Nucleus accumbens (tissue), 56 donors: ENCODE results near the gene BHLHA15.

Source experiments
- DNase-seq, 56 donors: peaks; one replicate each; lab custom pipeline; 2025; lab: John Stamatoyannopoulos, UW

The BHLHA15 gene

DNA sequence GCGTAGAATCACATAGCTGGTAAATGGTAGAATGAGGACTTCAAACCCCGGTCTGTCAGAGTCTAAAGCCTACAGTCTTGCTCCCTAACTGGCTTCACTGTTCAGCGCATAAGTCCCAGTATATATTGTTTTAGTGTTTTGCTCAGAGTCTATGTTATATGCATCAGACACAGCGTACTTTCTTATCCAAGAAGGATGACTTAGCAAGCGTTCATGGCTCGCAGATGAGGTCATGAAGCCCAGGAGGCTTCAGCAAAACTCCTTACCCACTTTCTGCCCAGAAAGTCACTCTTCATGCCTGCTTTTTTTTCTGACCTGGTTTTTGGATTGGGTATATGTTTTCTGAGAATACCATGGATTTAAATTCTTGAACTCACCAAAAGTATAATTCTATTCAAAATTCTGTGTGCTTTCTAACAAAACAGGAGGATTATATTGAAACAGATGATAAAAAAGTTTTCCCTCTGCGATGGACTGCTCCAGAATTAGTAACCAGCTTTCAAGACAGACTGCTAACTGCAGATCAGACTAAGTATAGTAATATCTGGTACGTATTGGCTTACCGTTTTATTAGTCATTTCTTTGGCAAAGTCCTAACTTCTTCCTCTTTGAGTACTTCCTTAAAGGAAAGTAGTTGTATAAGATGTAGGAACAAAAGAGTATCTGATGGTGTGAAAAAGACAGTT lies 24.6 kb upstream of the BHLHA15 start:
- no peak for DNase-seq

DNA sequence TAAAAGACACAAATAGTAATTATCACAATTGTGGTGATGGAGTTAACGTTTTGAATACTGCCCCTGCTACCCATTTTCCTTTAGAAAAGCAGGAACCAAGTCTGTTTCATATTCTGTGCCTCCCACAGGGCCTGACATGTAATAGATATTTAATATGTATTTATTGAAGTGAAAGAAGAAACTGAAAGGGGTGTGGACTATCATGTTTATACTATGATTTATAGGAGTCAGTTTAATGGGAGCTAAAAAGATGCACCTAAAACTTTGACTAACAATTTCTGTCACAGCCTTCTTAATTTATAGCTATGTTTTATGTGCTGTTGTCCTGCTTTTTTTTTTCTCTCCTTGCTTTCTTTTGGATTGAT lies 24.1 kb upstream of the BHLHA15 start:
- DNase-seq = no peak

DNA sequence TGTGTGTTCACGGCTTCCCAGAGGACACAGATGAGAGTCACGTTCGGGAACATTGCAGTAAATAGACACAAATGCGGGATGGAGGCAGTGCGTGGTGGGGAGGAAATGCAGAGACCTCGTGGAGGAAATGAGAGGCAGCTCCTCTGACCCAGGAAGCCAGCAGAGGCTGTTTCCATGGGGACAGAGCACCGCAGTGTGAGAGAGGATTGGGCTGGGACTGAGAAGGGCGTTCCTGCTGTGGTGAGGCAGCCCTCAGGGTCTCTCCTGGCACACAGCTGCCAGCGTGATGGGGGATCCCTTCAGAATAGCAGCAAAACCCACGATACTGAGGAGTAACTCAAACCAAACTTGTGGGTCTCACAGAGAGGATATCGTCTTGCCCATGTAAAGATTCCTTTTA lies 21.7 kb upstream of the BHLHA15 start:
- no peak for DNase-seq

DNA sequence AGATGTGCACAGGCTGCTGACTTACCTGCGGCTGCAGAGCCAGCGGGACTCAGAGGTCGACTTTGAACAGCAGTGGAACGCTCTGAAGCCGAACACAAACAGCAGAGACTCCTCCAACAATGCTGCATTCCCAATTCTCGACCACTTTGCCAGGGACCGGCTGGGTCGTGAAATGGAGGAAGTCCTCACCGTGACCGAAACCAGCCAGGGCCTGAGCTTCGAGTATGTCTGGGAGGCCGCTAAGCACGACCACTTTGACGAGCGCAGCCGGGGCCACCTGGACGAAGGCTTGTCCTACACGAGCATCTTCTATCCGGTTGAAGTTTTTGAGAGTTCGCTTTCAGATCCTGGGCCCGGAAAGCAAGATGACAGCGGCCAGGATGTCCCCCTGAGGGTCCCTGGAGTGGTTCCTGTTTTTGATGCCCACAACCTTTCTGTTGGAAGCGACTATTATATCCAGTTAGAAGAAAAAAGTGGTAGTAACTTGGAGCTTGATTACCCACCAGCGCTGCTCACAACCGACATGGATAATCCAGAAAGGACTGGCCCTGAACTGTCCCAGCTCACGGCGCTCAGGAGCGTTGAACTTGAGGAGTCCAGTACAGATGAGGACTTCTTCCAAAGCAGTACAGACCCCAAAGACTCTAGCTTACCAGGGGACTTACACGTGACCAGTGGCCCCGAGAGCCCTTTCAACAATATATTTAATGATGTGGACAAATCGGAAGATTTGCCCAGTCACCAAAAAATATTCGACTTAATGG lies 19.4 kb upstream of the BHLHA15 start:
- no peak for DNase-seq

DNA sequence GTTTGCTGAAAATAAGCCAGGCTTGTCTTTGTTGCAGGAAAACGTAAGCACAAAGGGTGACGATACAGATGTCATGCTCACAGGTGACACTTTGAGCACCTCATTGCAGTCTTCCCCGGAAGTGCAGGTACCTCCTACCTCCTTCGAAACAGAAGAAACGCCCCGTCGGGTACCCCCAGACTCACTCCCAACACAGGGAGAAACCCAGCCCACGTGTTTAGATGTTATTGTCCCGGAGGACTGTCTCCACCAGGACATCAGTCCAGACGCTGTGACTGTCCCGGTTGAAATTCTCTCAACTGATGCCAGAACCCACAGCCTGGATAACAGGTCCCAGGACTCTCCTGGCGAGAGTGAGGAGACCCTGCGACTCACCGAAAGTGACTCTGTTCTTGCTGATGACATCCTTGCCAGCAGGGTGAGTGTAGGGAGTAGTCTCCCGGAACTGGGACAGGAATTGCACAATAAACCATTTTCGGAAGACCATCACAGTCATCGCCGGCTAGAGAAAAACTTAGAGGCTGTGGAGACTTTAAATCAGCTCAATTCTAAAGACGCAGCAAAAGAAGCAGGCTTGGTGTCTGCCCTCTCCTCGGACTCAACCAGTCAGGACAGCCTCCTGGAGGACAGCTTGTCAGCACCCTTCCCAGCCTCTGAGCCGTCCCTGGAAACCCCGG lies 18.3 kb upstream of the BHLHA15 start:
- no peak for DNase-seq

DNA sequence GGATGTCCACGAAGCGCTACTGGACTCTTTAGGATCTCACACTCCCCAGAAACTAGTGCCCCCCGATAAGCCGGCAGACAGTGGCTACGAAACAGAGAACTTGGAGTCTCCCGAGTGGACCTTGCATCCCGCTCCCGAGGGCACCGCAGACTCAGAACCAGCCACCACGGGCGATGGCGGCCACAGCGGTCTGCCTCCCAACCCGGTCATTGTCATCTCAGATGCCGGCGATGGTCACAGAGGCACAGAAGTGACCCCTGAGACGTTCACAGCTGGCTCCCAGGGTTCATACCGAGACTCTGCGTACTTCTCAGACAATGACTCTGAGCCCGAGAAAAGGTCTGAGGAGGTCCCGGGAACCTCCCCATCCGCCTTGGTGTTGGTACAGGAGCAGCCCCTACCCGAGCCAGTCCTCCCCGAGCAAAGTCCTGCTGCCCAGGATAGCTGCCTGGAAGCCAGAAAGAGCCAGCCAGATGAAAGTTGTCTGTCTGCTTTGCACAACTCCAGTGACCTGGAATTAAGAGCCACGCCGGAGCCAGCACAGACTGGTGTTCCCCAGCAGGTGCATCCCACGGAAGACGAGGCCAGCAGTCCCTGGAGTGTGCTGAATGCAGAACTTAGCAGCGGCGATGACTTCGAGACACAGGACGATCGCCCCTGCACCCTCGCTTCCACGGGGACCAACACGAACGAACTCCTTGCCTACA lies 17.6 kb upstream of the BHLHA15 start:
- DNase-seq = no peak

DNA sequence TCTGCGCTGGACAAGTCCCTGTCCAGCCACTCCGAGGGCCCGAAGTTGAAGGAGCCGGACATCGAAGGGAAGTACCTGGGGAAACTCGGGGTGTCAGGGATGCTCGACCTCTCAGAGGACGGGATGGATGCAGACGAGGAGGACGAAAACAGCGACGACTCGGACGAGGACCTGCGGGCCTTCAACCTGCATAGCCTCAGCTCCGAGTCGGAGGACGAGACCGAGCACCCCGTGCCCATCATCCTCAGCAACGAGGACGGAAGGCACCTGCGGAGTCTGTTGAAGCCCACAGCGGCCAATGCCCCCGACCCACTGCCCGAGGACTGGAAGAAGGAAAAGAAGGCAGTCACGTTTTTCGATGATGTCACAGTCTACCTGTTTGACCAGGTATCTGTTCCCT lies 17.1 kb upstream of the BHLHA15 start:
- no peak for DNase-seq

DNA sequence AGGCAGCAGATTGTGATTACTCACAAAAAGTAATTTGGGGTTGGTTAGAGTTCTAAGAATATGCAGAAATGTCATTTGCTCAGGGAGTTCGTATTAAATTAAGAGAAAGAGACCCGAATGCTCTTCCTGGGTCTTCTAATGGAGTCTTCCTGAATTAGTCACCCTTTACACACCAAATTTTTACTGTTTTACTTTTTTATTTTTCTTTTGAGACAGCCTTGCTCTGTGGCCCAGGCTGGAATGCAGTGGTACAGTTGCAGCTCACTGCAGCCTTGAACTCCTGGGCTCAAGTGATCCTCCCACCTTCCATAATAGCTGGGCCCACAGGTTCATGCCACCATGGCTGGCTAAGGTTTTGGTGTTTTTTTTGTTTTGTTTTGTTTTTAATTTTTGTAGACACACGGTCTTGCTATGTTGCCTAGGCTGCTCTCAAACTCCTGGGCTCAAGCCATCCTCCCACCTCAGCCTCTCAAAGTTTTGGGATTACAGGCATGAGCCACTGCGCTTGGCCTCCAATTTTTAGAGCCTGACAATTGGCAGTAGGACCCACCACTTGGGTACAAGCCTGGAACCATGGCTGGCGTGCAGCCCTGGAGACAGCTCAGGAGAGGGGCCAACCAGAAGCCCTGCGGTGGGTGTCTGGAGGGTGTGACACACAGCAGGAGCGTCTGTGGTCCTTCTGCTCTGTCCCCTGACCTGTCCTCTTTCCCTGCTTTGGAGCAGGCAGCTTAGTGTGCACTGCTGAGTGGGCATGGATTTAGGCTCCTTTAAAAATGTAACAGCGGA lies 16.4 kb upstream of the BHLHA15 start:
- peak in 3 of 56 donors; percentile 9 to 27 (median 15) for DNase-seq

DNA sequence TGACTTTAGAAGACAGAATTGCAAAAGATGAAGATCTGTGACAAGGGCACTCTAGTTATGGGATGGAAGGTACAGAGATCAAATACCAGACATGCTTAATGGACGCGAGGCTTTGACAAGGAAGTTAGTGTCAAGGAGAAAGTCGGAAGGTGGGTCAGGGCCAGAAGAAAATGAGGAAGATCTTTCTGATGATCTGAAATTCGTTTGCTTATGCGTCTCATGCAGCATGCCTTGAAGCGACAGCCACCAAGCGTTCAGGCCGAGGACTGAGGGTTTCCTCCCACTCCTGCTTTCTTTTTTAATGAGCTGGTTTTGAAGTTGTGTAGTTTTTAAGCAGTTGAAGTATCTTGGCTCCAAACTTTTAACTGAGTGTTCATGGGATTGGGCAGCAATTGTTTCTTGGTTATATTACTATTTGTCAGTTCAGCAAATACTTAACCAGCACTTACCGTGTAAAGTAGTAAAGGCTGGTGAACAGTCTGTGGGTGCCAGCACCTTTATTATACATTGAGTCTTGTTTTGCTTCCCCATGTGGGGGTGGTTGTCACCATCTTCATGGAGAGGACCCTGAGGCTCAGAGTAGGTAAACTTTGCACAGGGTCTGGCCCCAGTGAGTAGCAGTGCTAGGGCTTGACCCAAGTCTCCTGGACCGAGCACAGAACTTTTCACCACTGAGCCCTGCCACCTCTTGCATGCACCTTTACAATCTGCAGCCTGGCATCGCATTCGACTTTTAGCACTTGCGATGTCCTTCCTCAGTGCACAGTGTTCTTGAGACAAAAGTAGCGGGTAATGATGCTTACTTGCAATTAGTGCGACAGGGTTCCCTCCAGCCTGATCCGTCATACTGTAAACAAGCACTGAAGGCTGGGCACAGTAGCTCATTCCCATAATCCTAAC lies 14.3 kb upstream of the BHLHA15 start:
- peak in 1 of 56 donors; percentile 19 for DNase-seq

DNA sequence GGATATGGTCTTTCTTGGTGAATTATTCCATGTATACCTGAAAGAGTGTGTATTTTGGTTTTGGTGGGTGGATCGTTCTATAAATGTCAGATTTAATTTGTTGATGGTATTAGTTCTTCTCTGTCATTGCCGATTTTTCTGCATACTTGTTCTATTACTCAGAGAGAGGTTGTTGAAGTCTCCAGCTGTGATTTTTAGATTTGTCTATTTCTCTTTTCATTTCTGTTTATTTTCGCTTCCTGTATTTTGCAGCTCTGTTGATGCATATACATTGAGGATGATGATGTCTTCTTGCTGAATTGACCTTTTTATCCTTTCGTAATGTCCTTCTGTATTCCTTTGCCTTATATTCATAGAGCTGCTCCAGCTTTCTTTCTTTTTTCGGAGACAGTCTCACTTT lies 12.1 kb upstream of the BHLHA15 start:
- DNase-seq = no peak

DNA sequence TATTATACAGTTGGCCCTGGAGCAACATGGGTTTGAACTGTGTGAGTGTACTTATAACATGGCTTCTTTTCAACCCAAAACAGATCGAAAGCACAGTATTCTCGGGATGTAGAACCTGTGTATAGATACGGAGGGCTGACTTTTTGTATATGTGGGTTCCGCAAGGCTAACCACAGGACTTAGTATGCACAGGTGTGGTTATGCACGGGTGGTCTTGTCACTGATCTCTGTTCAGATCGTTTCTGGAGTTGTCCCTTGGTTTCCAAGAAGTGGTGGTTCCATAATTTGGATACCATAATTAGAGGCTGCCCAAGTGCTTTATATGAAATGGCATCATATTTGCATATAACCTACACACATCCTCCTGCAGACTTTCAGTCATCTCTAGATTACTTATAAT lies 10.9 kb upstream of the BHLHA15 start:
- no peak for DNase-seq

DNA sequence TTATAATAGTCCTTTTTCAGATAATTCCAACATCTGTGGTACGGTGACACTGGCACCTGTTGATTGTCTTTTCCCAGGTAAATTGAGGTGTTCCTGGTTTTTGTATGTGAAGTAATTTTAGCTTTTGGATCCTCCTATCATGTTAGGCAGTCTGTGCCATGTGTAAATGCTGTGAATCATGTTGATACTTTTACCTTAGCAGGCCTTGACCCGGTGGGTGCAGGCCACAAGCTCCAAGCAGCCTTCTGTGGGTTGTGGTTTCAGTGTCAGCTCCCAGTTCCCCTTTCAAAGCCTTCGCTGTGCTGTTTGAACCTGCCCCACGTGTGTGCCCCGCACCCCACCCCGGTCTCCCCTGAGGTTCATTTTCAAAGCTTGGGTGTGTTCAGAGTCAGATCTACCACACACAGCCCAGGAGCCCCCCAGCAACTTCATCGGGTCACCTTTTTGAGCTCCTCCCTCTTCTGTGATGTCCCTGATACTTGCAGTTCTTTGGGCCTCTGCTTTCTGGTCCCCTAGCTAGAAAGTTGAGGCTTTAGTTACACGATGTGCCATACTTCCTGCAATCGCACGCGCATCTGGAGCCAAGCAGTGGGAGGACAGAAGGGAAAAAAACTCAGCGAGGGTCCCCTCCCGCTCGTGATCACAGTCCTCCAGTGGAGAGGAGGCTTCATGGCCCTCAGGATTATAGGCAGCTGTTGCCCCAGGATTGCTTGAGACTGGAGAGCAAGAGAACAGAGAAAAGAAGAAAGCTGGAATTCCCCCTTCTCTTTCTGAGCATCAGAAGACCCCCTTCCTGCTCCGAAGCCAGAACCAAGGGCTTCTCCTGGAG lies 8.7 kb upstream of the BHLHA15 start:
- no peak for DNase-seq

DNA sequence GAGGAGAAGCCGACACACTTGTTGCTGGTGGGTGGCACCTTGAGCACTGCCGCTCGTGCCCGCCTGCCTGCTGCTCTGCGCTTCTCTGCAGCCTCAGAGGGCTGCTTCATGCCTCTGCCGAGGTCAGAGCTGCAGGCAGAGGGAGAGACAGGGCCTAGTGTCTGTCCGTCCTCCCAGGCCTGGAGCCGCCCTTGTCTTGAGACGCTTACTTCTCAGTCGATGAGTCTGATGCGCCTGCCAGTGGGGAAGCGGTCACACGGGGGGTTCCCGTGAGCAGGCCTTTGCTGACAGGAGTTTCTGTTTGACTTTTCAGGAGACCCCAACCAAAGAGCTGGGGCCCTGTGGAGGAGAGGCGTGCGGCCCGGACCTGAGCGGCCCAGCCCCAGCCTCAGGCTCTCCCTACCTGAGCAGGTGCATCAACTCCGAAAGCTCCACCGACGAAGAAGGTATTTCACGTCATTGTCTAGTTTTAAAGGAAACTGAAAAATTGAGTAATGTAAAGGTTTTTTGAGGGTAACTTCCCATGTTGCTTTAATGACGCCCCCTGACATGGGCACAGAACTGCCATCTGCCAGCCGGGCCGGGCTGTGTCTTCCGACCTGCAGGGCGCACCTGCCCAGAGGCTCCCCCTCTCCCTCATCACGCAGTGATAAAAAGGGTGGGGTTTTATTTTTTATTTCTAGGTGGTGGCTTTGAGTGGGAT lies 7.8 kb upstream of the BHLHA15 start:
- DNase-seq = no peak

DNA sequence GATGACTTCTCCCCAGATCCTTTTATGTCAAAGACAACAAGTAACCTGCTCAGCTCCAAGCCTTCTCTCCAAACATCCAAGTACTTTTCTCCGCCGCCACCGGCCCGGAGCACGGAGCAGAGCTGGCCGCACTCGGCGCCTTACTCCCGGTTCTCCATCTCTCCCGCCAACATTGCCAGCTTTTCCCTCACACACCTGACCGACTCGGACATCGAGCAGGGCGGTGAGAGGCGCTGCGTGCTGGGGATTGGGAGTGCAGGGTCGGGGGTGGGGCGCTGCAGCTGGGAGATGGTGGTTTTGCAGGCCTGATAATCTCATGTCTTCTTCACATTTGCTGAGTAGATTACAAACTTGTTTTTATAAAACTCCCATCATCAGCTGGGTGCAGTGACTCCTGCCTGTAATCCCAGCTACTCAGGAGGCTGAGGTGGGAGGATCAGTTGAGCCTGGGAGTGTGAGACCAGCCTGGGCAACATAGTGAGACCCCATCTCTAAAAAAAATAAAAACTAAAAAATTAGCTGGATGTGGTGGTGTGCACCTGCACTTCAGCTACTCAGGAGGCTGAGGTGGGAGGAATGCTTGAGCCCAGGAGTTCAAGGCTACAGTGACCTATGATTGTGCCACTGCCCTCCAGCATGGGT lies 7.2 kb upstream of the BHLHA15 start:
- DNase-seq = no peak

DNA sequence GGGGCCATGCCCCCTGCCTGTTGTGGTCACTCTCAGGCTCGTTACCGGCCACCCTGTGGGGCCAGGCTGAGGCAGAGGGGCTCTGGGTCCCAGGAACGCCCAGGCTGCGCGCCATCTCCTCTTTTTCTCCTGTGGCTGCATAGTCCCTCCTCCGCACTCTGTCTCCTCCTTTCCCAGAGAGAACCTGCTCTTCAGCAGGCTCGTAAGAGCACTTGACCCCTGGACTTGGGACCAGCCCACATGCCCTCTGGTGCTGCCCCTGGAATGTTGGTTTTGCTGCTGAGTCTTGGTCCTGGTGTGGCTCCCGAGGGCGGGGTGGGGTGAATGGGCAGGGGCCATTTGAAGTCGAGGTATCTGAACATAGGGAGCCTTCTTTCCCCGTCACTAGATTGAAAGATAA lies 6.6 kb upstream of the BHLHA15 start:
- no peak for DNase-seq

DNA sequence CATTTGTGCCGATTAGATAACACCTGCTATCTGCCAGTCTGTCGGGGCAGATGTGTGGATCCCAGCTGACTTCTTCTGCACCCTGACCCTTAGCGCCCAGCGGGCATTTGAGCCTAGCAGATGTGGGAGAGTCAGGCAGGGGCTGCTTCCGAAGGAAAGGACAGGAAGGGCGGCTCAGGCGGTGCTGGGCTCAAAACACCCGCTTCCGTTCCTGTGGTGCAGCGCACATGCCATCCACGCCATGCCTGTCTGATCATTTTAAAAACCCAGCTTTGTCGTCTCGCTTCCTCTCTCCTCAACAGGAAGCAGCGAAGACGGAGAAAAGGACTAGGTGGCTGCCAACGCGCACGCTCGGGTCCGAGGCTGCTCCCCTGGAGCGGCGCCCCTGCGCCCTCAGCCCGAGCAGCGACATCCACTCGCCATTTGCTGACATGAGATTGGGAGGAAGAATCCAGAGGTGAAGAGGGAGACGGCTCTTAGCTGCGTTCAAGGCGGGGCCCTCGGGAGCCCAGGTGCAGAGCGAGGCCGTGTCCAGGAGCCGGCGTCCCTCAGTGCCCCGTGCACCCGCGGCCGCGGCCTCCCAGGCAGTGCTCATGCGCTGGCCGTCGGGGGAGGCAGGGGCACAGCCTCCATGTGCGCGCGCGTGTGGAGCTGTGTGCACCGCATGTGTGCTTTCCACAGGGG lies 5.9 kb upstream of the BHLHA15 start:
- no peak for DNase-seq
